HEK293 (cell line): Measurements from ENCODE around the gene PLEKHD1.

Source experiments
- CTCF ChIA-PET: fragments of 350-600 bp; formaldehyde crosslinking; extraction: SDS; loops from one replicate; lab custom pipeline; 2021; ENCODE audit warnings: antibody characterized with exemption; lab: Yijun Ruan, JAX
- POLR2A ChIA-PET: fragments of 300-600 bp; formaldehyde crosslinking; extraction: SDS; loops from one replicate; lab custom pipeline; 2020; ENCODE audit warnings: antibody characterized with exemption, inconsistent platforms; lab: Yijun Ruan, JAX
- H3K27ac ChIP-seq: fragments of 200-500 bp; sonication (Bioruptor generic); 2 replicates; pipeline ENCODE4 v1.5.1; 2014; ENCODE audit warnings: low read depth, low read length, control low read depth, inconsistent platforms; ENCODE audit errors: extremely low read depth
- H3K36me3 ChIP-seq, 2 experiments: fragments of 200-500 bp in 1 of 2; sonication (Bioruptor generic) in 1 of 2; 1 replicate in 1 of 2; 2 replicates in 1 of 2; pipeline ENCODE4 v1.5.1; 2014 to 2017; ENCODE audit warnings: inconsistent platforms in 2 of 2, low read length in 2 of 2; ENCODE audit not compliant: control insufficient read depth in 2 of 2, insufficient read depth in 1 of 2
- H3K4me1 ChIP-seq: fragments of 200-500 bp; sonication (Bioruptor generic); 2 replicates; pipeline ENCODE4 v1.5.1; 2014; ENCODE audit warnings: mild to moderate bottlenecking, low read length, inconsistent platforms; ENCODE audit not compliant: control insufficient read depth, insufficient read depth
- H3K4me3 ChIP-seq: 2 replicates; pipeline ENCODE4 v1.5.1; 2011; ENCODE audit warnings: low read depth, mild to moderate bottlenecking, control low read depth, low read length, moderate library complexity
- H3K9me3 ChIP-seq: fragments of 200-500 bp; sonication (Bioruptor generic); 2 replicates; pipeline ENCODE4 v1.5.1; 2014; ENCODE audit warnings: low read depth, low read length, inconsistent platforms; ENCODE audit not compliant: control insufficient read depth, insufficient read depth
- BCL11A ChIP-seq: fragments of 450-650 bp; formaldehyde crosslinking; IDR thresholded peaks from 2 replicates; pipeline ENCODE4 v1.5.1; 2016; ENCODE audit warnings: low read depth, missing biosample characterization, missing genetic modification characterization
- HIC1 ChIP-seq: fragments of 450-650 bp; formaldehyde crosslinking; IDR thresholded peaks from 2 replicates; pipeline ENCODE4 v1.5.1; 2016; ENCODE audit warnings: missing biosample characterization, missing genetic modification characterization
- OSR2 ChIP-seq: fragments of 450-650 bp; formaldehyde crosslinking; IDR thresholded peaks from 2 replicates; pipeline ENCODE4 v1.5.1; 2016; ENCODE audit warnings: missing biosample characterization, missing genetic modification characterization
- SP2 ChIP-seq: fragments of 450-650 bp; formaldehyde crosslinking; IDR thresholded peaks from 2 replicates; pipeline ENCODE4 v1.5.1; 2016; ENCODE audit warnings: missing biosample characterization, missing genetic modification characterization
- SP3 ChIP-seq: fragments of 450-650 bp; formaldehyde crosslinking; IDR thresholded peaks from 2 replicates; pipeline ENCODE4 v1.5.1; 2016; ENCODE audit warnings: missing biosample characterization, missing genetic modification characterization
- SP7 ChIP-seq: fragments of 450-650 bp; formaldehyde crosslinking; IDR thresholded peaks from 2 replicates; pipeline ENCODE4 v1.5.1; 2016; ENCODE audit warnings: missing biosample characterization, missing genetic modification characterization
- ZFP3 ChIP-seq: fragments of 450-650 bp; formaldehyde crosslinking; IDR thresholded peaks from 2 replicates; pipeline ENCODE4 v1.5.1; 2016; ENCODE audit warnings: low read depth, missing biosample characterization, missing genetic modification characterization
- ZFP37 ChIP-seq: fragments of 450-650 bp; formaldehyde crosslinking; IDR thresholded peaks from 2 replicates; pipeline ENCODE4 v1.5.1; 2016; ENCODE audit warnings: missing biosample characterization, missing genetic modification characterization
- ZNF211 ChIP-seq: fragments of 450-650 bp; formaldehyde crosslinking; IDR thresholded peaks from 2 replicates; pipeline ENCODE4 v1.5.1; 2016; ENCODE audit warnings: low read depth, missing biosample characterization, missing genetic modification characterization
- ZNF239 ChIP-seq: fragments of 450-650 bp; formaldehyde crosslinking; IDR thresholded peaks from 2 replicates; pipeline ENCODE4 v1.5.1; 2016; ENCODE audit warnings: missing biosample characterization, missing genetic modification characterization
- ZNF513 ChIP-seq: fragments of 450-650 bp; IDR thresholded peaks from 2 replicates; pipeline ENCODE4 v1.5.1; 2018; ENCODE audit warnings: missing biosample characterization, missing genetic modification characterization
- ZNF544 ChIP-seq: fragments of 450-650 bp; formaldehyde crosslinking; IDR thresholded peaks from 2 replicates; pipeline ENCODE4 v1.5.0; 2017; ENCODE audit warnings: missing biosample characterization, missing genetic modification characterization
- ZNF555 ChIP-seq: fragments of 450-650 bp; formaldehyde crosslinking; conservative IDR thresholded peaks from 2 replicates; pipeline ENCODE4 v1.5.1; 2017; ENCODE audit warnings: missing biosample characterization, mild to moderate bottlenecking, missing genetic modification characterization, inconsistent platforms
- ZNF560 ChIP-seq: fragments of 450-650 bp; formaldehyde crosslinking; IDR thresholded peaks from 2 replicates; pipeline ENCODE4 v1.5.1; 2017; ENCODE audit warnings: missing biosample characterization, missing genetic modification characterization, borderline replicate concordance
- ZNF585B ChIP-seq: fragments of 450-650 bp; formaldehyde crosslinking; IDR thresholded peaks from 2 replicates; pipeline ENCODE4 v1.5.1; 2016; ENCODE audit warnings: missing biosample characterization, missing genetic modification characterization
- ZNF626 ChIP-seq: fragments of 450-650 bp; sonication (Bioruptor Pico); formaldehyde crosslinking; IDR thresholded peaks from 2 replicates; pipeline ENCODE4 v1.5.1; 2018; ENCODE audit warnings: missing biosample characterization, missing genetic modification characterization, inconsistent platforms
- ZNF654 ChIP-seq: fragments of 450-650 bp; formaldehyde crosslinking; IDR thresholded peaks from 2 replicates; pipeline ENCODE4 v1.5.1; 2016; ENCODE audit warnings: low read depth, missing biosample characterization, missing genetic modification characterization
- ZNF707 ChIP-seq: fragments of 450-650 bp; formaldehyde crosslinking; IDR thresholded peaks from 2 replicates; pipeline ENCODE4 v1.5.1; 2016; ENCODE audit warnings: missing biosample characterization, missing genetic modification characterization
- ZNF768 ChIP-seq: fragments of 450-650 bp; formaldehyde crosslinking; IDR thresholded peaks from 2 replicates; pipeline ENCODE4 v1.5.1; 2018; ENCODE audit warnings: missing biosample characterization, mild to moderate bottlenecking, missing genetic modification characterization
- ZNF830 ChIP-seq: fragments of 450-650 bp; IDR thresholded peaks from 2 replicates; pipeline ENCODE4 v1.5.0; 2018; ENCODE audit warnings: missing biosample characterization, missing genetic modification characterization, low read depth, mild to moderate bottlenecking, moderate library complexity
- ZSCAN23 ChIP-seq: fragments of 450-650 bp; formaldehyde crosslinking; IDR thresholded peaks from 2 replicates; pipeline ENCODE4 v1.5.1; 2016; ENCODE audit warnings: missing biosample characterization, missing genetic modification characterization
- TF ChIP-seq, protein P1 (sequence below): fragments of 450-650 bp; formaldehyde crosslinking; IDR thresholded peaks from 2 replicates; pipeline ENCODE4 v1.5.1; 2016; ENCODE audit warnings: missing biosample characterization, missing genetic modification characterization

The PLEKHD1 gene

GRCh38 chr14:69536971-69537370 is 52.4 kb downstream of the PLEKHD1 start:
- H3K4me1 ChIP-seq: no peaks in the 10 kb centered on the region
- POLR2A ChIA-PET: no interaction called here
- H3K36me3 ChIP-seq: no peaks in the 10 kb centered on the region
- H3K4me3 ChIP-seq: no peak overlapping the region
- CTCF ChIA-PET: interaction anchor here (1.2 to 2.7 kb wide), 3 partner anchors 11 to 38 kb away, joined by 4 to 19 read pairs (median 9); partner anchors contain the start of gene CCDC177
- H3K27ac ChIP-seq: no peak overlapping the region
- TF ChIP-seq ZNF585B: no peak
- TF ChIP-seq ZNF707 (tag by site-specific recombination): no peak
- no peak for TF ChIP-seq ZNF211 (tag by site-specific recombination)
- no peak for TF ChIP-seq ZNF768 (tag by site-specific recombination)
- TF ChIP-seq OSR2 (tag by site-specific recombination): no peak
- TF ChIP-seq ZNF239 (tag by site-specific recombination): no peak
- no peak for TF ChIP-seq ZFP37 (tag by site-specific recombination)
- TF ChIP-seq ZNF560 (tag by site-specific recombination): no peak
- TF ChIP-seq ZFP3 (tag by site-specific recombination): no peak
- no peak for TF ChIP-seq ZNF626 (tag by site-specific recombination)
- no peak for TF ChIP-seq SP2 (tag by site-specific recombination)
- TF ChIP-seq, protein P1, sequence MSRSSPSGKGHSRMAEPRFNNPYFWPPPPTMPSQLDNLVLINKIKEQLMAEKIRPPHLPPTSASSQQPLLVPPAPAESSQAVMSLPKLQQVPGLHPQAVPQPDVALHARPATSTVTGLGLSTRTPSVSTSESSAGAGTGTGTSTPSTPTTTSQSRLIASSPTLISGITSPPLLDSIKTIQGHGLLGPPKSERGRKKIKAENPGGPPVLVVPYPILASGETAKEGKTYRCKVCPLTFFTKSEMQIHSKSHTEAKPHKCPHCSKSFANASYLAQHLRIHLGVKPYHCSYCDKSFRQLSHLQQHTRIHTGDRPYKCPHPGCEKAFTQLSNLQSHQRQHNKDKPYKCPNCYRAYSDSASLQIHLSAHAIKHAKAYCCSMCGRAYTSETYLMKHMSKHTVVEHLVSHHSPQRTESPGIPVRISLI (tag by site-specific recombination): no peak
- no peak for TF ChIP-seq ZSCAN23
- TF ChIP-seq SP3 (tag by site-specific recombination): no peak
- TF ChIP-seq BCL11A (tag by site-specific recombination): no peak
- no peak for TF ChIP-seq HIC1 (tag by site-specific recombination)
- TF ChIP-seq ZNF513 (tag by site-specific recombination): no peak
- TF ChIP-seq ZNF544 (tag by site-specific recombination): no peak
- no peak for TF ChIP-seq ZNF830 (tag by site-specific recombination)
- TF ChIP-seq SP7: no peak
- H3K9me3 ChIP-seq: no peaks in the 10 kb centered on the region

DNA sequence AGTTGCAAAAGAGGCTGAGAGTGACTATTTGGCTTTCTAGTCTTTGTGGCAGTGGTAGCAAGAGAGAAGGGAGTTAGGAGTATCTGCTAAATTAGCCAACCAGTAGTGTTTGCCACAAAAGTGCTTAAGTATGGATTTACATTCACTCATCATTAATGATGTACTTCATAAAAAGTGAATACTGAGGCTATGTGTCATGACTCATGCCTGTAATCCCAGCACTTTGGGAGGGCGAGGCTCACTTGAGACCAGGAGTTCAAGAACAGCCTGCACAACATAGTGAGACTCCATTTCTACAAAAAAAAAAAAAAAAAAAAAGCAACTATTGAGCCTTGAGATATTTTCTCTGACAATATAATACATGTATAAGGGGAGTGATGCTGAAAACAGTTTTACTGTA is 53.4 kb downstream of the PLEKHD1 start:
- ChIA-PET CTCF (interaction anchor here (1.2 to 2.7 kb wide), 2 partner anchors 10 to 37 kb away, joined by 4 to 19 read pairs; partner anchors contain the start of gene CCDC177), POLR2A (interaction anchor here (0.7 kb wide), 1 partner anchor 36 kb away, joined by 6 read pairs; no protein-coding TSS in a partner anchor)
- TF ChIP-seq ZNF555 (tag by site-specific recombination) (no peak), ZNF654 (tag by site-specific recombination) (no peak)
- H3K9me3 ChIP-seq: no peaks in the 10 kb centered on the region
- H3K4me1 ChIP-seq: no peaks in the 10 kb centered on the region
- no peak overlapping the region for H3K4me3 ChIP-seq
- no peak overlapping the region for H3K27ac ChIP-seq
- H3K36me3 ChIP-seq: no peaks in the 10 kb centered on the region
